Neural progenitor cell (in vitro differentiated cells): ENCODE results near the gene JAG1.

Experiments used
- CTCF ChIP-seq: fragments of 200-600 bp; sonication (generic); IDR thresholded peaks from 2 replicates; pipeline ENCODE4 v1.5.1; 2017; ENCODE audit warnings: antibody characterized with exemption, mild to moderate bottlenecking
- EZH2 ChIP-seq: fragments of 200-600 bp; sonication (generic); IDR thresholded peaks from 2 replicates; pipeline ENCODE4 v1.6.1; 2017; ENCODE audit warnings: antibody characterized with exemption, mild to moderate bottlenecking, moderate library complexity
- EZH2phosphoT487 ChIP-seq: fragments of 200-600 bp; sonication (generic); IDR thresholded peaks from 2 replicates; pipeline ENCODE4 v1.6.1; 2017; ENCODE audit warnings: antibody characterized with exemption

- no peak for TF ChIP-seq EZH2
- no peak for TF ChIP-seq EZH2phosphoT487
- no peak for TF ChIP-seq CTCF
These were observed at the start of gene JAG1 for GRCh38 chr20:10673842-10674683.
